Measurements from ENCODE around the gene DOCK3.
"Not testable (repeated sequence)": the region's sequence is repeated elsewhere in the genome, so short reads cannot be mapped to it uniquely, and the experiment has no call there.

Gene DOCK3

DNA sequence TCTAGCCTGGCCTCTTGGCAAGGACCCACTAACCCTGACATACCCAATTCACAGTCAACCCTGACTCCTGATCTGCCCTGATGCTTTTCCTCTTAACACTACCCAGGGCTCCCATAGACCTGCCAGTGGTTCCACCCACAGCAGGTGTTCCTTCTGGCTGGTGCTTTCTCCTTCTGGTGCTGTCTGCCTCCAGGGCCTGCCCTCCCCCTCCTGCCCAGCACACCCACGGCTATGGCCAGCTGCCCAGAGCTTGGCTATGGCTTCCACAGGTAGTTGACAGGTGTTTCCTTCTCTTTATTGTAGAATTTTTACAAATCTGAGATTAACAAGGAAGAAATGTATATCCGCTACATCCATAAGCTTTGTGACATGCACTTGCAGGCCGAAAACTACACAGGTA, 663.9 kb downstream of the DOCK3 start:
- no peak for DNase-seq

- no peak for DNase-seq
These were observed 665.5 kb downstream of the DOCK3 start for GRCh38 chr3:51340013-51340829.

DNA sequence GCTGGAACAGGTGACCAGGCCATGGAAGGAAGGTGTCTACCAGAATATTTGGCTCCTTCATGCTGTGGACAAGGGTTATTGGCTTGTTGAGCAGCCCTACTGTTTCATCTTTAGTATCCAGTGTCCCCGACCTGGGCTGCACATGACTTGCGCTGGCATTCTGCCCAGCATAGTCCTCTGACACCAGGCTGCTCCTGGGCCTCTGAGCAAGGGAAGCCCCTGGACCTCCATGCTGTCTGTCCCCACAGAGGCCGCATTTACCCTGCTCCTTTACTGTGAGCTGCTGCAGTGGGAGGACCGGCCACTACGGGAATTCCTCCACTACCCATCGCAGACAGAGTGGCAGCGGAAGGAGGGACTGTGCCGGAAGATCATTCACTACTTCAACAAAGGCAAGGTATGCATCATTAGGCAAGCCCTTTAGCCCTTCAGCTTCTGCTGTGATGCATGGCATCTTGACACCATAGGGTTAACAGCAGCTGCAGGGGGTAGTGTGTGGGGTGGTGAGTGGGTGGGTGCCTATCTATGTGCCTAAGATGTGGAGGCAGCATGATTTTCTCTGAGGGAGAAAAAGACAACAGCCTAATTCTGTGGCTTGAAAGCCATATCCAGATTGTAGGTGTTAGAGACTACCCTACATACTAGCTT, 666.4 kb downstream of the DOCK3 start:
- DNase-seq: no peak

DNA sequence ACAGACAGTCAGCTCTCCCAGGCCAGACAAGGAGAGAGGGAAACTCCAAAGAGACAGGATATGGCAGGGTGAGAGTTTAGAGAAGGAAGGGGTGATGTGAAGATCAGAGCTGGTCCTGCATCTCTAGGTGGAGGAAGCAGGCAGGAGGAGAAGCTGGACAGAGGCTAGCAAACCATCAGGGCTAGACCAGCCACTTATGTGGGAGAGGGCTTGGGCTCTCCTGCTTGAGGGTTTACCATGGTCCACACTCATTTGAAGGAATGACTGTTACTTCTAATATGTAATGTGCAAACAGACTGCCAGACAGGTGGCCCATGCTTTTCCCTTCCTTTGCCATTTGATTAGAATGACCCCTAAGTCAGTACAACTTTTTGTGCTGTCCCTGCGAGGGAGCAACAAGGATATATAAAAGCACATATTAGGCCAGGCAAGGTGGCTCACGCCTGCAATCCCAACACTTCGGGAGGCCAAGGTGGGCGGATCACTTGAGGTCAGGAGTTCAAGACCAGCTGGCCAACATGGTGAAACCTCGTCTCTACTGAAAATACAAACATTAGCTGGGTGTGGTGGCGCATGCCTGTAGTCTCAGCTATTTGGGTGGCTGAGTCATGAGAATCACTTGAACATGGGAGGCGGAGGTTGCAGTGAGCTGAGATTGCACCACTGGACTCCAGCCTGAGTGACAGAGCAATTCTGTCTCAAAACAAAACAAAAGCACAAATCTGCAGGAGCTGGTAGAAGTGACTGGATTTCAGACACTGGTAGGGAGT, 669.4 kb downstream of the DOCK3 start:
- DNase-seq: no peak

- DNase-seq: no peak
These were observed 676.0 kb downstream of the DOCK3 start for GRCh38 chr3:51350751-51351150.

GRCh38 chr3:51353131-51353530, 678.4 kb downstream of the DOCK3 start:
- no peak for DNase-seq

DNA sequence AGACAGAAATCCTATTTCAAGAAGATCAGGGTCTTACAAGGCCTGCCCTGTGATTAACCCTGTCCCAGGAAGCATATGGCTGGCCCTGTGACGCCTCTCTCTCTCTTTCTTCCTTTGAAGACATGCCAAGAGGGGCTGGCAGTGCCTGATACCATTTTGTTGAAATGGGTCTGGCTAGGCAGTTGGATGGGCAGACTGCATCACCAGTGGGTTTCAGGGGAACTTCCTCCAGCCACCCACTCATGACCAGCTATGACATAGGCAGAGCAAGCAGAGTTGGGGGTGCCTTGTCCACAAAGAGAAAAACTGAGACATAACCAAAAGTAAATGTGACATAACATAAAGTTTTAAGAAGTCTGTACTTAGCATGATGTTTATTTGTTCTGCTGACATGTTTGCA, 679.0 kb downstream of the DOCK3 start:
- DNase-seq: no peak

- DNase-seq: no peak
These were observed 679.4 kb downstream of the DOCK3 start for GRCh38 chr3:51354172-51354571.

GRCh38 chr3:51354731-51355615, 680.2 kb downstream of the DOCK3 start:
- DNase-seq: no peak

- DNase-seq: no peak
These were observed 681.3 kb downstream of the DOCK3 start for GRCh38 chr3:51355891-51356578.

DNA sequence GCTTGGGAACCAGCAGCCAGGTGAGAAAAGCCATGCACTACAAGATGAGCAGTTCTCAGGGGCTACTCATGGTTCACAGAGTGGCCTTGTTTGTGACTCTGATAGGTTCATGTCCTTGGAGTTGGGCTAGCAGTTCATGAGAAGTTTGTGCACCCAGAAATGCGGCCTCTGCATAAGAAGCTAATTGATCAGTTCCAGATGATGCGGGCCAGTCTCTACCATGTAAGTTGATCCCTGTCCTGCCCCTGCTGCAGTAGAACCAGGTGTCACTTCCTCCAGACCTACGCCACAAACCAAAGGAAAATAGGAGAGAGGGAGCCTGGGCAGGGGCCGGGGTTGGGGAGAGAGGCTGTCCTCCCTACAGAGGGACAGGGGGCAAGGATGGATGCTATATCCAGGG, 683.1 kb downstream of the DOCK3 start:
- DNase-seq: no peak

- no peak for DNase-seq
These were observed 684.3 kb downstream of the DOCK3 start for GRCh38 chr3:51358981-51359380.

GRCh38 chr3:51360806-51361205, 686.1 kb downstream of the DOCK3 start:
- DNase-seq: no peak

DNA sequence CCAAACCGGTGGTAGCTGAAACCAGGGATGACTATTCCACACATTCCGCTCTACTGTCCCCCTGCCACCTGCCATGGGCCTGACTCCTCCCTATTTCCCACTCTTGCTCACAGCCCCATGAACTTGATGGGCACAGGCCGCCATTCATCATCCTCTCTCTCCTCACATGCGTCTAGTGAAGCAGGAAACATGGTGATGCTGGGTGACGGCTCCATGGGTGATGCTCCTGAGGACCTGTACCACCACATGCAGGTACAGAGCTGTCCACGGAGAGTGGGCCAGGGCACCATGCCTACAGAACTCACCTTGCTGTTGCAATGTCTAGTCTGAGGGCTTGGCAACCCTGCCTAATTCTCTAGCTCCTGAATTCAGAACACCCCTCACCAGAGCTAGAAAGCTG, 687.0 kb downstream of the DOCK3 start:
- no peak for DNase-seq

- DNase-seq: no peak
These were observed 687.7 kb downstream of the DOCK3 start for GRCh38 chr3:51362476-51362875.

- not testable (repeated sequence) for DNase-seq
These were observed 693.5 kb downstream of the DOCK3 start for GRCh38 chr3:51368276-51368675.

DNA sequence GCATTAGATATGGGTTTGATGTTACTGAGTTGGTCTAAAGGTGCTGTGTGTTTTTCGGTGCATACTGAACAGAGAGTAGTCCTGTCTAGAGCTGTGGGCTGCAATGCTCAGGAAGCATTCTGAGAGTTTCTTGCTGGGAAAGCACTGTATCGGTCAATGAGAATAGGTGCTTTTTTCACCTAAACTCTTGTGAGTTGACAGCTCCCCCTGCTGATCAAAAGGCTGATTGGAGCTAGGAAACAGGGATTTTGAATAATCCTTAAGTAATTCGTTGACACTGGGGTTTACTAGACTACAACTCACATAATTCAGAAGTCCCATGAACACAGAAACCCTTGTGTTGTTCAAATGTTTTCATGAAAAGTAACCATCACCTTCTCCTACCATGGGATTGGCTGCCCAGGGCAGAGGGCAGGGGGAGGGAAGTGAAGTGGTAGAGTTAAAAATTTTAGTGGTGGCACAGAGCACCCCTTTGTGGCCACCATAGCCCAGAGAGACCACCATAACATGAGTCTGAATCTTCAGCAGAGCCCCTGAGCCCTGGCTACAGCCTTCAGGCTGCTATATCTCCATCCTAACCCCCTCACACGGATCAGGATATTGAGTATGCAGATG, 697.3 kb downstream of the DOCK3 start:
- no peak for DNase-seq

DNA sequence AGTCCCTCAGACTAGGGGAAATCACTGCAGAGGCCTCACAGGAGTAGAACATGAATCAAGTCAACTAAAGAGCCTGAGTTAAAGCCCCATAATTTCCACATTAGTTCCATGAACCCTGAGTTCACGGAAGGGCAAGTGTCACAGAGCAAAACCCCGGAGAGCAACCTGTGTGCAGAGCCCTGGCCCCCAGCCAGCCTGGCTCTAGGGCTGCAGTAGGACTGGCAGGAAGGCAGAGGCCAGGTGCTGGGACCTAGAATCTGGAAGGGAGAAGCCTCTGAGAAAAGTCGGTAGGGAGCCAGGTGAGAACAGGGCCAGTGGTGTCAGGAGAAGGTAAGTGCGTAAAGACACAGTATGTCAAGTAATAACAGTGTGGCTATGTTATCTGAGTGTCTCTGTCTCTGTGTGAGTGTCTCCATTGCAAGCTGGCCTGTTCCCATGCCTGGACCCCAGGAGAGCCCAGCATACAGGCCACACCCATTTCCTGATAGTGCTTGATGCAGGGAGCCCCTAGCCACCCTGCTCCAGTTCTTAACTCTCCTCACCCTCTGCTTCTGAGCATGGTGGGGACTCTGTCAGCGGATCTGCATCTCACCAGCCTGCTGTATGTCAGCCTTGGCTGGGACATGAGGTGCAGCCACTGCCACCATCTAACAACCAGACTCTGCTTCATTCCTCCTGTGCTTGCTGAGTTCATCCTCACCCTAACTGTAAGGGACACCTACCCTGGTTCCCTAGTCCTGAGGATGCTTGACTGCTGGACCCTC, 699.1 kb downstream of the DOCK3 start:
- no peak for DNase-seq

DNA sequence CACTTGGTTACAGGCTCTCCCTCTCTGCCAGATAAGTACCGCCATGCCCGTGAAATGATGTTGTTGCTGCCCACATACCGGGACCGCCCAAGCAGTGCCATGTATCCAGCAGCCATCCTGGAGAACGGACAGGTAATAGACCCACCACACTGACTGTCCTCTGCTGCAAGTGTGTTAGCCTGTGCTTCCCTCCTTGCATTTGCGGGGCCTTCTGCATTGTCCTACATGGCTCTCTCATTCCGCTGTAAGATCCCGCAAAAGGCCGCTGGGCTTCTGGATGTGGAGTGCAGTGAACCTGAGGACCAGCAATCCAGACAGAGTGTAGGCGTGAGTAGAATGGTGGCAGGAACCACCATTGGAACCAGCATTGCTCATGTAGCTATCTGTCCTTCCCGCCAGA, 699.7 kb downstream of the DOCK3 start:
- DNase-seq: no peak

DNA sequence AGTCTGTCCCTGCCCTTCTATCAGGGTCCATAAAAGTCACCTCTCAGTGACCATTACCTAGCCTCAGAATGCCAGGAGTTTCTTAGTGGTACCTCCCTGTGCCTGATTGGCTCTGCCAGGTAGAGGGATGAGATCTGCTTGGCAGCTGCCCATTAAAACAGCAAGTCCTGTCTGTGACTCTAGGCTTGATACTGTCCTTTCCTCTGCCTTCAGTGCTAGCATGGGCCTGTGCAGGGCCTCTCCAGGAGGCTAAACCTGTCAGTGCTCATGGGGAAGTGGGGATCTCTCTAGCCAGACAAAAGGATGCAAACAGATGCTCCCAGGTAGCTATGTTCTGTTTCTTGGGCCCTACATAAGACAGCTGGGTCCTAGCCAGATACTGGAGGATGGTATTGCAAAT, 700.4 kb downstream of the DOCK3 start:
- DNase-seq: no peak

DNA sequence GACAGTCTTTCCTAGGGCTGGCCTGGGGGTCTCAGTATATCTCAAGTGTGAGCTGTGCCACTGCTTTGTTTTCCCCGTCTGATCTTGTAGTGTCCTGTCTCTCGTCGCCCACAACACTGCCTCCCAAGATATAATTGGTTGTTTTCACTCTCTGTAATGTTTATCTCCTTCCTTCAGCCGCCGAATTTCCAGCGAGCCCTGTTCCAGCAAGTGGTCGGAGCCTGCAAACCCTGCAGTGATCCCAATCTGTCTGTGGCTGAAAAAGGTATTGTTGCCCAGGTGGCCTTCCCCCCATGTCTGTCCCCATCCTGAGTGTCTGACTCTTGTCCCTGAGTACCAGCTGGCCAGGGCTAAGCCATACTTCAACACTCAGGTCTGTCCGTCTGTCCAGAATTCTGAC, 700.8 kb downstream of the DOCK3 start:
- no peak for DNase-seq
